Uterus (tissue), 2 donors: ENCODE measurements around the gene PTGS2.
"Not testable (repeated sequence)": the region's sequence is repeated elsewhere in the genome, so short reads cannot be mapped to it uniquely, and the experiment has no call there.

ENCODE experiments used
- CTCF ChIP-seq, 4 experiments: fragments of 200-600 bp in 2 of 4; fragments of 450-650 bp in 2 of 4; sonication (generic) in 2 of 4; IDR thresholded peaks; one replicate each; pipeline ENCODE4 v1.5.1; 2016 to 2019; ENCODE audit warnings: antibody characterized with exemption in 4 of 4, mild to moderate bottlenecking in 2 of 4, moderate library complexity in 1 of 4
- POLR2A ChIP-seq, 2 donors: fragments of 450-650 bp; IDR thresholded peaks; one replicate each; pipeline ENCODE4 v1.6.1; 2016; ENCODE audit warnings: antibody characterized with exemption in 2 of 2, mild to moderate bottlenecking in 1 of 2, moderate library complexity in 1 of 2

GRCh38 chr1:186664217-186664616 lies 16.0 kb downstream of the PTGS2 start:
- TF ChIP-seq CTCF, POLR2A (IDR thresholded peaks at IDR 0.05): not testable (repeated sequence)
